Smooth muscle cell (in vitro differentiated cells): ENCODE data around the gene MYBPC3. TPM values are rescaled to one million over a fixed set of nuclear protein-coding genes. Genes with fewer than 3 reads are reported as not detected.

Experiments
- DNase-seq: peaks from one replicate; lab custom pipeline; 2025; ENCODE audit not compliant: unreplicated experiment; lab: John Stamatoyannopoulos, UW
- H2AFZ ChIP-seq: fragments of 200-600 bp; sonication (generic); 2 replicates; pipeline ENCODE4 v1.6.0; 2016; ENCODE audit warnings: antibody characterized with exemption, low read depth, mild to moderate bottlenecking
- H3F3A ChIP-seq: fragments of 200-600 bp; sonication (generic); 2 replicates; pipeline ENCODE4 v1.6.0; 2017; ENCODE audit warnings: antibody characterized with exemption, low read depth
- H3K27ac ChIP-seq: fragments of 200-600 bp; sonication (generic); 2 replicates; pipeline ENCODE4 v1.5.1; 2016; ENCODE audit warnings: low read depth, mild to moderate bottlenecking
- H3K27me3 ChIP-seq: fragments of 200-600 bp; sonication (generic); 2 replicates; pipeline ENCODE4 v1.6.1; 2016; ENCODE audit warnings: low read depth, mild to moderate bottlenecking
- H3K36me3 ChIP-seq: fragments of 200-600 bp; sonication (generic); 2 replicates; pipeline ENCODE4 v1.5.1; 2016; ENCODE audit warnings: low read depth
- H3K4me1 ChIP-seq: fragments of 200-600 bp; sonication (generic); 2 replicates; pipeline ENCODE4 v1.5.1; 2016; ENCODE audit warnings: low read depth
- H3K4me2 ChIP-seq: fragments of 200-600 bp; sonication (generic); 2 replicates; pipeline ENCODE4 v1.6.0; 2016; ENCODE audit warnings: mild to moderate bottlenecking
- H3K4me3 ChIP-seq: fragments of 200-600 bp; sonication (generic); 2 replicates; pipeline ENCODE4 v1.5.1; 2016; ENCODE audit warnings: mild to moderate bottlenecking
- H3K79me2 ChIP-seq: fragments of 200-600 bp; sonication (generic); 2 replicates; pipeline ENCODE4 v1.6.0; 2016; ENCODE audit warnings: low read depth, mild to moderate bottlenecking
- H3K9ac ChIP-seq: fragments of 200-600 bp; sonication (generic); 2 replicates; pipeline ENCODE4 v1.6.0; 2016; ENCODE audit warnings: low read depth
- H3K9me3 ChIP-seq: fragments of 200-600 bp; sonication (generic); replicated peaks from 2 replicates; pipeline ENCODE4 v1.5.1; 2016; ENCODE audit warnings: low read depth
- H4K20me1 ChIP-seq: fragments of 200-600 bp; sonication (generic); 2 replicates; pipeline ENCODE4 v1.6.0; 2016; ENCODE audit warnings: low read depth
- WGBS: methylation state at CpG from one replicate; pipeline ENCODE4 v1.1.7; 2016; ENCODE audit warnings: low lambda C conversion rate; 5-methylcytosine and 5-hydroxymethylcytosine counted together
- polyA plus RNA-seq: library from polyadenylated mRNA; unstranded; fragments of >200 nt; fragmentation: Nextera tagmentation; extraction: Ambion mirVana; gene quantifications from 2 replicates; pipeline ENCODE4 v1.2.1, GENCODE V29; 2016
- total RNA-seq: library from RNA; depleted of rRNA; stranded (reverse); fragments of >200 nt; gene quantifications from 2 replicates; pipeline ENCODE4 v1.2.3, GENCODE V29; 2014
- TF ChIP-seq, protein P1 (sequence below): fragments of 200-600 bp; sonication (generic); IDR thresholded peaks from 2 replicates; pipeline ENCODE4 v1.5.1; 2017; ENCODE audit warnings: borderline replicate concordance, mild to moderate bottlenecking, antibody characterized with exemption; ENCODE audit not compliant: insufficient read depth, poor library complexity, severe bottlenecking

MYBPC3 gene
- total and polyA plus RNA-seq, 2 experiments from 2014 or later: 0.03 TPM; not detected in 1

DNA sequence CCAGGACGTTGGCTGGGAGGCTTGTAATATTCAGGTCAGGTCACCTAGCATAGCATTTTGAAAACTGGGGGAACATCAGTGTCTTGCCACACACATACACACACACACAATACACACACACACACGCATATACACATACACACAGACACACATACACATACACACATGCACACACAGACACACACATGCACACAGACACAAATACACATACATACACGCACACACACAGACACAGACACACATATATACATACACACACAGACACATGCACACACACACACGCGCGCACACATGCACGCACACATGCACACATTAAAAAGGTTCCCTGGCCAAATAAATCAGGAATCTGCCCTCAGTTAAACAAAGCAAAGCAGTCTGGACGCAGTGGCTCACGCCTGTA, 12.5 kb downstream of the MYBPC3 start:
- Histone ChIP-seq H3K4me2 (no peak overlapping the region), H3K4me1 (peaks cover 4% of the 10 kb centered on the region), H3F3A (no peaks in the 10 kb centered on the region), H3K27ac (no peak overlapping the region), H3K27me3 (no peaks in the 10 kb centered on the region), H3K36me3 (no peaks in the 10 kb centered on the region), H2AFZ (no peak overlapping the region), H3K4me3 (no peak overlapping the region), H3K79me2 (no peaks in the 10 kb centered on the region), H4K20me1 (no peaks in the 10 kb centered on the region), H3K9me3 (no peaks in the 10 kb centered on the region), H3K9ac (no peak overlapping the region)
- TF ChIP-seq, protein P1, sequence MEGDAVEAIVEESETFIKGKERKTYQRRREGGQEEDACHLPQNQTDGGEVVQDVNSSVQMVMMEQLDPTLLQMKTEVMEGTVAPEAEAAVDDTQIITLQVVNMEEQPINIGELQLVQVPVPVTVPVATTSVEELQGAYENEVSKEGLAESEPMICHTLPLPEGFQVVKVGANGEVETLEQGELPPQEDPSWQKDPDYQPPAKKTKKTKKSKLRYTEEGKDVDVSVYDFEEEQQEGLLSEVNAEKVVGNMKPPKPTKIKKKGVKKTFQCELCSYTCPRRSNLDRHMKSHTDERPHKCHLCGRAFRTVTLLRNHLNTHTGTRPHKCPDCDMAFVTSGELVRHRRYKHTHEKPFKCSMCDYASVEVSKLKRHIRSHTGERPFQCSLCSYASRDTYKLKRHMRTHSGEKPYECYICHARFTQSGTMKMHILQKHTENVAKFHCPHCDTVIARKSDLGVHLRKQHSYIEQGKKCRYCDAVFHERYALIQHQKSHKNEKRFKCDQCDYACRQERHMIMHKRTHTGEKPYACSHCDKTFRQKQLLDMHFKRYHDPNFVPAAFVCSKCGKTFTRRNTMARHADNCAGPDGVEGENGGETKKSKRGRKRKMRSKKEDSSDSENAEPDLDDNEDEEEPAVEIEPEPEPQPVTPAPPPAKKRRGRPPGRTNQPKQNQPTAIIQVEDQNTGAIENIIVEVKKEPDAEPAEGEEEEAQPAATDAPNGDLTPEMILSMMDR: no peak
- WGBS: 84% methylated on average over 9 of the region's 9 CpGs
- no peak for DNase-seq

DNA sequence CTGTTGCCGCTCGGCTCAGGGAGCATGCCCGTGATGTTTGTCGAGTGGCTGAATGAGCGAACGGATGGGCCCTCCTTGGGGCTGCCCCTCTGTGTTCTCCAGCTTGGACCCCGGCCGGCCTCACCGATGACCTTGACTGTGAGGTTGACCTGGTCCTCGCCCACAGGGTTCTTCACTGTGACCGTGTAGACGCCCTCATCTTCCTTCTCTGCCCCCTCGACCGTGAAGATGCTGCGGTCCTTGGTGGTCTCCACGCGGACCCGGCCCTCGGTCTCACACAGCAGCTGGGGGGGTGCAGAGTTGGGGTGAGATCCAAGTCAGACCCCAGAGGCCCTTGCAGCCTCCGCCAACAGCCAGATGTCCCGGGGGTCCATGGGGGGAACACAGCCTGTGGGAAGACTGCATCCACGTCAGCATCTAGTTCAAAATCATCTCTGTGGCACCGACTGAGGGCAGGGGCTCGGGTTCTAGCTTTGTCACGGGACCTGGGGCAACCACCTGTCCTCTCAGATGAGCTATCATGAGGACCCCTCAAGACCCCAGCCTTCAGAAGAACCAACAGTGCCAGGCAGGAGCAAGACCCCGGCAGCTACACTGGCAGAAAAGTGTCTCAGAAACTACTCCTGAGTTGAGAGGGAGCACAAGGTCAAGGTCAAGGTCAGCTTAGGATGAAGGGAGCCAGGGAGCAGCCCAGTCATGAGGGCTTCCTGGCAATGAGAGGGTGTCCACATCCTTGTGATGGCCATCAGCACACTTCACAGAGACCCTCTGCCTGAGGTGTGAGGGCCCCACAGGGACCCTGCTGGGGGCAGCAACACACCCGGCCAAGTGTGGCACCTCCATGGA, 13.9 kb downstream of the MYBPC3 start:
- Histone ChIP-seq H3K36me3 (no peaks in the 10 kb centered on the region), H3K9ac (no peak overlapping the region), H3K4me3 (no peak overlapping the region), H3K79me2 (no peaks in the 10 kb centered on the region), H2AFZ (no peak overlapping the region), H4K20me1 (no peaks in the 10 kb centered on the region), H3K4me1 (no peaks in the 10 kb centered on the region), H3K27me3 (no peaks in the 10 kb centered on the region), H3K27ac (no peak overlapping the region), H3K4me2 (no peak overlapping the region), H3F3A (no peaks in the 10 kb centered on the region), H3K9me3 (no peaks in the 10 kb centered on the region)
- no peak for DNase-seq
- TF ChIP-seq, protein P1: no peak
- 93% methylated on average over 27 of the region's 27 CpGs for WGBS

DNA sequence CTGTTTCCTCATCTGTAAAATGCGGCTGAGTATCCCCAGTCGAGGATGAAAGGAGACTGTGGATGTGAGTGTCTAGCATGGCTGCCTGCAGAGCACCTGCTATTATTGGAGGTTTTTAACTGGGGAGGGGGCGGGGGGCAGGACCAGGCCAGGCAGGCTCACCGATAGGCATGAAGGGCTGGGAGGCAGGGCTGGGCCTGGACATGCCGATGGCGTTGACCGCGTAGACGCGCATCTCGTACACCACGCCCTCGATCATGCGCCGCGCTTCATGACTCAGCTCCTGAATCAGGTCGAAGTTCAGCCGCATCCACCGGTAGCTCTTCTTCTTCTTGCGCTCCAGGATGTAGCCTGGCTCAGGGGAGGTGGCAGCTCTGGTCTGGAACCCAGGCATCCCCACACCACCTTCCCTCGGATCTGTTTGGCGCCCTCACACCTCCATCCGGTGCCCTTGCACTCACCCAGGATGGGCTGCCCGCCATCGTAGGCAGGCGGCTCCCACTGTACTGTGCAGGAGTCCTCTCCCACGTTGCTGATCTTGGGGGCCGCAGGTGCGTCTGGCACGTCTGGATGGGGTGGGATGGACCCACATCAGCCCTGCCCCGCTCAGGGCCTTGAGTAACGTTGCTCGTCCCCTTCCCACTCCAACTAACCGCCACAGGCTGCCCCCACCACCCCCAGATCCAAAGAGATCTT, 15.1 kb downstream of the MYBPC3 start:
- Histone ChIP-seq H3K4me3 (no peak overlapping the region), H3K9ac (no peak overlapping the region), H3K79me2 (no peaks in the 10 kb centered on the region), H3K27ac (no peak overlapping the region), H3F3A (no peaks in the 10 kb centered on the region), H3K27me3 (no peaks in the 10 kb centered on the region), H4K20me1 (no peaks in the 10 kb centered on the region), H2AFZ (no peak overlapping the region), H3K36me3 (no peaks in the 10 kb centered on the region), H3K4me2 (no peak overlapping the region), H3K4me1 (no peaks in the 10 kb centered on the region), H3K9me3 (no peaks in the 10 kb centered on the region)
- TF ChIP-seq, protein P1: no peak
- no peak for DNase-seq
- 91% methylated on average over 34 of the region's 34 CpGs for WGBS
